GM12878 (cell line): ENCODE data around the gene TMEM255B. TPM values are rescaled to one million over a fixed set of nuclear protein-coding genes. Genes with fewer than 3 reads are reported as not detected.

ENCODE experiments used
- ATAC-seq: fragments of 200-7000 bp; cut with Tn5 transposase; 3 replicates; pipeline ENCODE4 v1.9.1; 2020; ENCODE audit warnings: mild to moderate bottlenecking, moderate library complexity
- BruUV-seq: library from RNA; stranded (reverse); fragments of 400-500 nt; replicated peaks from 2 replicates; lab custom pipeline; 2021; lab: Mats Ljungman, UMichigan
- CTCF ChIA-PET: fragments of 300-600 bp; sonication (Branson Sonifier 250); formaldehyde crosslinking; extraction: SDS; loops from one replicate; lab custom pipeline; 2021; ENCODE audit warnings: inconsistent platforms; lab: Yijun Ruan, JAX
- POLR2A ChIA-PET: fragments of 350-600 bp; formaldehyde crosslinking; extraction: SDS; loops from one replicate; lab custom pipeline; 2021; ENCODE audit warnings: inconsistent platforms; lab: Charles Lee
- RAD21 ChIA-PET: fragments of 300-600 bp; sonication (Branson Sonifier 250); formaldehyde crosslinking; loops from one replicate; lab custom pipeline; 2023; ENCODE audit warnings: antibody characterized with exemption; ENCODE audit not compliant: unreplicated experiment; lab: Charles Lee
- SMC1A ChIA-PET: fragments of 300-600 bp; sonication (Branson Sonifier 250); formaldehyde crosslinking; loops from one replicate; lab custom pipeline; 2023; ENCODE audit not compliant: unreplicated experiment, uncharacterized antibody; lab: Charles Lee
- DNase-seq: peaks from one replicate; pipeline ENCODE4 v3.0.0-alpha.2; 2011; ENCODE audit warnings: low read depth, low spot score
- FAIRE-seq: peaks from 3 replicates; lab custom pipeline; 2011; peaks lifted over from hg19 to GRCh38; lab: Jason Lieb, UNC
- H2AFZ ChIP-seq: 2 replicates; pipeline ENCODE4 v1.6.0; 2011; ENCODE audit warnings: low read depth, low read length, control low read depth; ENCODE audit not compliant: control insufficient read depth
- H3K27ac ChIP-seq: 2 replicates; pipeline ENCODE4 v1.5.1; 2011; ENCODE audit warnings: control low read depth; ENCODE audit not compliant: control insufficient read depth, insufficient read depth
- H3K27me3 ChIP-seq, 2 experiments: replicated peaks in 1 of 2; 2 replicates each; pipeline versions ENCODE4 v1.6.0 to v1.6.1; 2011; ENCODE audit warnings: low read length in 1 of 2; ENCODE audit not compliant: control insufficient read depth in 2 of 2, insufficient read depth in 2 of 2
- H3K36me3 ChIP-seq, 2 experiments: 2 replicates each; pipeline ENCODE4 v1.5.1; 2011; ENCODE audit warnings: low read length in 1 of 2; ENCODE audit not compliant: control insufficient read depth in 2 of 2, insufficient read depth in 2 of 2
- H3K4me1 ChIP-seq: 2 replicates; pipeline ENCODE4 v1.6.1; 2011; ENCODE audit warnings: mild to moderate bottlenecking, low read length, moderate library complexity, mixed read lengths; ENCODE audit not compliant: control insufficient read depth, insufficient read depth
- H3K4me2 ChIP-seq: 2 replicates; pipeline ENCODE4 v1.6.0; 2011; ENCODE audit warnings: control low read depth; ENCODE audit not compliant: control insufficient read depth, insufficient read depth
- H3K4me3 ChIP-seq: fragments of 200-600 bp; sonication (generic); 2 replicates; pipeline ENCODE4 v1.5.1; 2016
- H3K79me2 ChIP-seq: 2 replicates; pipeline ENCODE4 v1.6.0; 2011; ENCODE audit warnings: low read length; ENCODE audit not compliant: control insufficient read depth, insufficient read depth
- H3K9ac ChIP-seq: 2 replicates; pipeline ENCODE4 v1.8.0; 2011; ENCODE audit warnings: low read length, control low read depth, mixed read lengths; ENCODE audit not compliant: control insufficient read depth, insufficient read depth
- H3K9me3 ChIP-seq: replicated peaks from 3 replicates; pipeline ENCODE4 v1.5.1; 2011; ENCODE audit warnings: mild to moderate bottlenecking, low read length; ENCODE audit not compliant: control insufficient read depth, insufficient read depth
- H4K20me1 ChIP-seq: 2 replicates; pipeline ENCODE4 v1.6.0; 2011; ENCODE audit not compliant: control insufficient read depth, insufficient read depth
- ASH2L ChIP-seq: fragments of 300-600, 200-600 bp; sonication (generic); IDR thresholded peaks from 2 replicates; pipeline ENCODE4 v1.6.1; 2017; ENCODE audit warnings: low read depth, mild to moderate bottlenecking, borderline replicate concordance
- CHD1 ChIP-seq: IDR thresholded peaks from 2 replicates; pipeline ENCODE4 v1.6.1; 2012; ENCODE audit warnings: low read depth, low read length, improper control_type of control experiment
- EZH2 ChIP-seq: IDR thresholded peaks from 2 replicates; pipeline ENCODE4 v1.6.1; 2012; ENCODE audit warnings: low read depth, mild to moderate bottlenecking, control low read depth, inconsistent platforms, low read length, borderline replicate concordance; ENCODE audit not compliant: control insufficient read depth
- NR2C2 ChIP-seq: IDR thresholded peaks from 2 replicates; pipeline ENCODE4 v1.6.1; 2011; ENCODE audit warnings: borderline replicate concordance, low read depth; ENCODE audit not compliant: control insufficient read depth, insufficient read length
- POLR2AphosphoS5 ChIP-seq: IDR thresholded peaks from 2 replicates; pipeline ENCODE4 v1.6.1; 2011; ENCODE audit warnings: mild to moderate bottlenecking, low read length, inconsistent platforms
- RELA ChIP-seq: fragments of 450-650 bp; IDR thresholded peaks from 2 replicates; pipeline ENCODE4 v1.8.0; 2014; ENCODE audit warnings: borderline replicate concordance; ENCODE audit not compliant: partially characterized antibody
- SMAD1 ChIP-seq: fragments of 450-650 bp; IDR thresholded peaks from 2 replicates; pipeline ENCODE4 v1.6.1; 2018; ENCODE audit warnings: mild to moderate bottlenecking, low read depth; ENCODE audit not compliant: partially characterized antibody
- STAT1 ChIP-seq: fragments of 450-650 bp; conservative IDR thresholded peaks from 2 replicates; pipeline ENCODE4 v1.6.1; 2014; ENCODE audit warnings: antibody characterized with exemption, mild to moderate bottlenecking
- SUZ12 ChIP-seq: fragments of 200-600 bp; sonication (generic); IDR thresholded peaks from one replicate; pipeline ENCODE4 v1.6.1; 2018; ENCODE audit warnings: antibody characterized with exemption, mild to moderate bottlenecking; ENCODE audit not compliant: unreplicated experiment
- WGBS: methylation state at CpG from one replicate; pipeline ENCODE4 v1.1.6; 2016; ENCODE audit warnings: low lambda C conversion rate; ENCODE audit not compliant: insufficient replicate concordance, insufficient coverage; ENCODE audit errors: missing lambda C conversion rate; 5-methylcytosine and 5-hydroxymethylcytosine counted together
- in situ Hi-C: fragments of 300-500 bp; cut with MboI; formaldehyde crosslinking; loops from 9 replicates; pipeline ENCODE4 v1.14.3; 2018; ENCODE audit warnings: mixed read lengths
- intact Hi-C: fragments of 100-400 bp; cut with micrococcal nuclease; formaldehyde crosslinking; loops from one replicate; pipeline ENCODE4 v1.14.2; 2022; ENCODE audit not compliant: unreplicated experiment
- polyA plus RNA-seq, 11 experiments: library from polyadenylated mRNA; depleted of rRNA in 4 of 11; unstranded in 6 of 11; stranded (reverse) in 5 of 11; fragments of >200 nt; fragmentation: Nextera tagmentation in 4 of 11; fragmentation: Illumina TruSeq in 1 of 11; extraction: Ambion mirVana in 4 of 11; extraction: Trizol in 1 of 11; gene quantifications; 1 replicate in 1 of 11; 2 replicates in 10 of 11; pipeline versions ENCODE4 v1.2.1 to v1.2.3, GENCODE V29; 2011 to 2016; ENCODE audit warnings: inconsistent platforms in 2 of 11, missing spikeins in 2 of 11, low read depth in 1 of 11
- total RNA-seq, 4 experiments: library from RNA; depleted of rRNA in 3 of 4; stranded (reverse); fragments of >200 nt in 3 of 4; fragmentation: Illumina TruSeq in 1 of 4; extraction: Trizol in 1 of 4; gene quantifications; 2 replicates each; pipeline versions ENCODE4 v1.2.1 to v1.2.3, GENCODE V29; 2013 to 2021
- TF ChIP-seq, protein P1 (sequence below): IDR thresholded peaks from 2 replicates; pipeline ENCODE4 v1.6.1; 2011; ENCODE audit warnings: mild to moderate bottlenecking, low read depth, low read length, moderate library complexity; ENCODE audit not compliant: insufficient replicate concordance

Gene TMEM255B
- total and polyA plus RNA-seq, 10 of the 15 experiments (the other 5 are each of a cell fraction or from before 2014, with no cell fraction given) = 0.04 to 0.62 (median 0.13) TPM; not detected in 3

GRCh38 chr13:113860051-113860664 is 101.1 kb downstream of the TMEM255B start:
- H3K4me3 ChIP-seq = no peak overlapping the region
- H3K36me3 ChIP-seq = no peaks in the 10 kb centered on the region
- H2AFZ ChIP-seq = no peak overlapping the region
- ChIA-PET CTCF (no interaction called here), POLR2A (no interaction called here), SMC1A (no interaction called here), RAD21 (no interaction called here)
- ATAC-seq (no peak), DNase-seq (no peak), FAIRE-seq (no peak)
- no peaks in the 10 kb centered on the region for H4K20me1 ChIP-seq
- intact Hi-C loops = no loop called here
- in situ Hi-C loops = no loop called here
- no peaks in the 10 kb centered on the region for H3K4me1 ChIP-seq
- H3K79me2 ChIP-seq = no peaks in the 10 kb centered on the region
- no TSS peak for BruUV-seq
- no peak overlapping the region for H3K9ac ChIP-seq
- H3K4me2 ChIP-seq = no peak overlapping the region
- H3K27ac ChIP-seq = no peak overlapping the region
- 49% methylated on average over 12 of the region's 12 CpGs for WGBS
- peaks cover 2 to 14% of the 10 kb centered on the region in 2 experiments for H3K27me3 ChIP-seq
- no peaks in the 10 kb centered on the region for H3K9me3 ChIP-seq
- TF ChIP-seq NR2C2 (no peak), RELA (no peak), SMAD1 (no peak), STAT1 (no peak), EZH2 (no peak), POLR2AphosphoS5 (no peak), CHD1 (no peak), SUZ12 (no peak), ASH2L (no peak)
- TF ChIP-seq, protein P1, sequence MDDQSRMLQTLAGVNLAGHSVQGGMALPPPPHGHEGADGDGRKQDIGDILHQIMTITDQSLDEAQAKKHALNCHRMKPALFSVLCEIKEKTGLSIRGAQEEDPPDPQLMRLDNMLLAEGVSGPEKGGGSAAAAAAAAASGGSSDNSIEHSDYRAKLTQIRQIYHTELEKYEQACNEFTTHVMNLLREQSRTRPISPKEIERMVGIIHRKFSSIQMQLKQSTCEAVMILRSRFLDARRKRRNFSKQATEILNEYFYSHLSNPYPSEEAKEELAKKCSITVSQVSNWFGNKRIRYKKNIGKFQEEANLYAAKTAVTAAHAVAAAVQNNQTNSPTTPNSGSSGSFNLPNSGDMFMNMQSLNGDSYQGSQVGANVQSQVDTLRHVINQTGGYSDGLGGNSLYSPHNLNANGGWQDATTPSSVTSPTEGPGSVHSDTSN = no peak
